Muscle layer of duodenum (tissue), 2 donors: Measurements from ENCODE around the gene SIRT5.

ENCODE experiments used
- H3K27ac ChIP-seq: one replicate; pipeline ENCODE4 v1.7.0; 2013; ENCODE audit warnings: mild to moderate bottlenecking, low read length
- H3K27me3 ChIP-seq: one replicate; pipeline ENCODE4 v1.7.0; 2013; ENCODE audit warnings: low read depth, mild to moderate bottlenecking, control low read depth, low read length
- H3K36me3 ChIP-seq, 2 donors: one replicate each; pipeline ENCODE4 v1.7.0; 2013; ENCODE audit warnings: low read length in 2 of 2, control low read depth in 1 of 2, mild to moderate bottlenecking in 1 of 2; ENCODE audit not compliant: insufficient read depth in 2 of 2, control insufficient read depth in 1 of 2
- H3K4me1 ChIP-seq, 2 donors: one replicate each; pipeline ENCODE4 v1.7.0; 2013; ENCODE audit warnings: low read length in 2 of 2, mild to moderate bottlenecking in 2 of 2, control low read depth in 1 of 2, moderate library complexity in 1 of 2; ENCODE audit not compliant: insufficient read depth in 2 of 2, control insufficient read depth in 1 of 2
- H3K4me3 ChIP-seq, 2 donors: one replicate each; pipeline ENCODE4 v1.7.0; 2013; ENCODE audit warnings: low read length in 2 of 2, low read depth in 1 of 2, mild to moderate bottlenecking in 1 of 2
- H3K9me3 ChIP-seq, 2 donors: one replicate each; pipeline ENCODE4 v1.7.0; 2013; ENCODE audit warnings: low read length in 2 of 2, control low read depth in 1 of 2, mild to moderate bottlenecking in 1 of 2; ENCODE audit not compliant: control insufficient read depth in 1 of 2
- donor health status: healthy.

SIRT5 gene

DNA sequence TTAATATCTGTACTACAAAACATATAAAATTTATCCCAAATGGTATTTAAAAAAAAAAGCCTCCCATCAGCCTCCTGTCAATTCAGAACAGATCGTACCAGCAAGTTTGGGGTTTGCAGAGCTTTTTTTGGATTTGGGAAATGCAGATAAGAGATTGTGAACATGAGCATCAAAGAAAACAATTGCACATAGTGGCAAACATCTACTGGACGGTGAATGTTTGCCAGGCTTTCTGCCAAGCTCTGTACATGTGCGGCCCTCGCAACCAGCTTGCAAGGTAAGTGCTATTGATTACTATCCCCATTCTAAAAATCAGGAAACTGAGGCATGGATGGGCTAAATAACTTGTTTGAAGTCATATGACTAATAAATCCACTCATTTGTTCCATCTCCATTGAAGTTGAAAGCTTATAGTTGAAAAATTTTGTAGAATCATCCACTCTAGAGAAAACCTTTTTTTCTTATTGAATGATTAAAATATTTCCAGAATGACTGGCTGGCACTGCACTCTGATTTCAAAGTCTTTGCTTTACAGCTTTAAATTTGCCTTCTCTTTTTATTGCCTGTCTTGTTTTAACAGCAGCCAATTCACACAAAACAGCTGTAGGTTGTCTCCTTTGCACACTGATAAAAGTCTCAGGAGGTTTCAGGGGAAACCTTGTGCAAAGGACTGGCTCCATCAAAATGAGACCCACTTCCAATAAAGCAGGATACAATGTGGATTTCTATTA is 37.4 kb upstream of the SIRT5 start:
- Histone ChIP-seq H3K27me3 (no peaks in the 10 kb centered on the region), H3K27ac (no peak overlapping the region), H3K9me3 (no peaks in the 10 kb centered on the region), H3K4me1 (no peaks in the 10 kb centered on the region), H3K4me3 (no peak overlapping the region), H3K36me3 (no peaks in the 10 kb centered on the region)

DNA sequence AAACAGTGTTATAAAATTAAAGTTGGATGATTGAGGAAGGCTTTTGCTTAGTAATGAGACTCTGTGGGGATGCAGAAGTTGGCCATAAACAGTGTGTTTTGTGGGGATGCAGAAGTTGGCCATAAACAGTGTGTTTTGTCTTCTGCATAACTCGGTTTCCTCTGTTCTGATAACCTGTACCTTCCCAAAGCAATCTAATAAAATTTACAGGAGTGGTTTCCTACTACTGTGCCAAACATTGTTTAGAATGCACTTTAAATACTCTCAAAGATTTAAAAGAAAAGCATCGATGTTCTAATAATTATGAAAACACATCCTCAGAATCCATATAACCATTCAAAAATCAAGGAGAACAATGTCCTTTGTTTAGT is 36.9 kb upstream of the SIRT5 start:
- Histone ChIP-seq H3K36me3 (no peaks in the 10 kb centered on the region), H3K9me3 (no peaks in the 10 kb centered on the region), H3K27ac (no peak overlapping the region), H3K27me3 (no peaks in the 10 kb centered on the region), H3K4me1 (no peaks in the 10 kb centered on the region), H3K4me3 (no peak overlapping the region)

DNA sequence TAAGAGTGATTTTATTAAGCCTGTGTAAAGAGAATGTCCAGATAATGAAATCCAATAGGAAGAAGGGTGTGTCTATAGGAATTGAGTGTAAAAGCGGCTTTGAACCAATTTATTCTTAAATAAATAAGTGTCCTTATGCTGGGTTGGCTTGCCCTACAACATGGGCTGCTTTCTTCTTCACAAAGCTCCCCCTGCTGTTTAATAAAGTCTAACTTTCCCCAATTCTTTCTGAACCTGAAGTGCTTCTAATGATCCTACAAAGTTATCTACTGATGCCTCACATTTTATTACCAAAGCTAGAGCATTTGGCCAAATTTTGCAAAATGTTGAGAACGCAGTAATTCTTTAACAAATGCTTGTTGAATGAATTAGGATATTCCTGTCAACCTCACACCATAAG is 36.3 kb upstream of the SIRT5 start:
- no peaks in the 10 kb centered on the region for H3K4me1 ChIP-seq
- no peak overlapping the region for H3K27ac ChIP-seq
- H3K9me3 ChIP-seq: no peaks in the 10 kb centered on the region
- no peaks in the 10 kb centered on the region for H3K36me3 ChIP-seq
- no peaks in the 10 kb centered on the region for H3K27me3 ChIP-seq
- H3K4me3 ChIP-seq: no peak overlapping the region

DNA sequence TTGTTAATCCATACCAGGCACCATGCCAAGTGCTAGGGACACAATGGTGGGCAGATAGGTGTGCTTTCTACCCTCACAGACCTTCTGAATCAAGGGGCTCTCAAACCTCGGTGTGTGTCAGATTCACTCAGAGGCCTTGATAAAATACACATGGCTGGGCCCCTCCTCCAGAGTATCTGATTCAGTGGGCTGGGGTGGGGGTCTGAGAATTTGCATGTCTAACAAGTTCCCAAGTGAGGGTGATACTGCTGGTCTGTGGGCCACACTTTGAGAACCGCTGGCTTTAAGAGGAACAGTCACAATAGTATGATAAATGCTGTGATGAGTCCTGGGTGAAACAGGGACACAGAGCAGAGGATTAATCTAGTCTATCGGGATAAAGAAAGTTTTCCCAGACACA is 35.8 kb upstream of the SIRT5 start:
- H3K4me1 ChIP-seq: no peaks in the 10 kb centered on the region
- no peaks in the 10 kb centered on the region for H3K36me3 ChIP-seq
- no peaks in the 10 kb centered on the region for H3K27me3 ChIP-seq
- H3K9me3 ChIP-seq: no peaks in the 10 kb centered on the region
- H3K4me3 ChIP-seq: no peak overlapping the region
- no peak overlapping the region for H3K27ac ChIP-seq

DNA sequence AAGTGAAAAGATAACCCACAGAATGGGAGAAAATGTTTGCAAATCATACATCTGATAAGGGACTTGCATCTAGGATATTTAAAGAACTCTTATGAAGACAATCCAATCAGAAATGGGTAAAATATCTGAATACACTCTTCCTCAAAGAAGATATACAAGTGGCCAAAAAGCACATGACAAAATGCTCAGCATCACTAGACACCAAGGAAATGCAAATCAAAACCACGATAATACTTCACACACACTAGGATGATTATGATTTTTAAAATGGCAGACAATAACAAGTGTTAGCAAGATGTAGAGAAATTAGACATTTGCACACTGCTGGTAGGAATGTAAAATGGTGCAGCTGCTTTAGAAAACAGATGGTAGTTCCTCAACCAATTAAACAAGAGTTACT is 34.8 kb upstream of the SIRT5 start:
- Histone ChIP-seq H3K4me3 (no peak overlapping the region), H3K27me3 (no peaks in the 10 kb centered on the region), H3K4me1 (no peaks in the 10 kb centered on the region), H3K27ac (no peak overlapping the region), H3K36me3 (no peaks in the 10 kb centered on the region), H3K9me3 (no peaks in the 10 kb centered on the region)

DNA sequence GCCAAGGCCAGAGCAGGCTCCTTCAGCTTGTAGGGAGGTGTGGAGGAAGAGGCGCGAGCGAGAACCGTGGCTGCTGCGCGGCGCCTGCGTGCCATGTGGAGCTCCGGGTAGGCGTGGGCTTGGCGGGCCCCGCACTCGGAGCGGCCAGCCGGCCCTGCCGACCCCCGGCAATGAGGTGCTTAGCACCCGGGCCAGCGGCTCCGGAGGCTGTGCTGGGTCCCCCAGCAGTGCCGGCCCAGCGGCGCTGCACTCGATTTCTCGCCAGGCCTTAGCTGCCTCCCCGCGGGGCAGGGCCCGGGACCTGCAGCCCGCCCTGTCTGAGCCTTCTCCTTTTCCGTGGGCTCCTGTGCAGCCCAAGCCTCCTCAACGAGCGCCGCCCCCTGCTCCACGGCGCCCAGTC is 32.9 kb upstream of the SIRT5 start:
- Histone ChIP-seq H3K4me1 (no peaks in the 10 kb centered on the region), H3K27me3 (no peaks in the 10 kb centered on the region)

DNA sequence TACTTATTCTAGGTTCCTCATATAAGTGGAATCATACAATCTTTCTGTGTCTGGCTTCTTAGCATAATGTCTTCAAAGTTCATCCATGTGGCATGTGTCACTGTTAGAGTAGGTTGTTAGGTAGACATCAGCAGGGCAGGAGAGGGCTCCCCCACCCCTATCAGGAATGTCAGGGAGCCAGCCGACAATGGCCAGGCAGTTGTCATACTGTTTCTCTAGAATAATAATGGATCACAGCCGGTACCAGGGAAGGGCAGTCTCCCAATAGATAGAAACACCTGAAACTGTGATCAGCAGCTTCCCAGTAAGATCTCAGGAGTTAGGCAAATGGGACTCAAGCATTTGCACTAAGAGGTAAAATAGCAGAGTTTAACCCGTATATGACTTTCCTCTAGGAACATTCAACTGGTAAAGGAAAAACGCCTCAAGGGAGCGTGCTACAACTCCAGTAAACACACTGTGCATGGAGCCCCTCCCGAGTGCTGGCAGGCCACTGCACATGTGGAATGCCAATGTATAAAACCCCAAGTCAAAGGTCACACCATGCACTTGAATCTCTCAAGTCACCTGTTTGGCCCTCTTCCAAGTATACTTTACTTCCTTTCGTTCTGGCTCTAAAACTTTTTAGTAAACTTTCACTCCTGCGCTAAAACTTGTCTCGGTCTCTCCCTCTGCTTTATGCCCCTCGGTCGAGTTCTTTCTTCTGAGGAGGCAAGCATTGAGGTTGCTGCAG is 29.8 kb upstream of the SIRT5 start:
- Histone ChIP-seq H3K4me1 (no peaks in the 10 kb centered on the region), H3K9me3 (no peaks in the 10 kb centered on the region), H3K36me3 (no peaks in the 10 kb centered on the region), H3K27me3 (no peaks in the 10 kb centered on the region), H3K4me3 (no peak overlapping the region), H3K27ac (no peak overlapping the region)

More for the DNA sequence above, 32.9 kb upstream of the SIRT5 start:
- no peak overlapping the region for H3K27ac ChIP-seq
- no peak overlapping the region for H3K4me3 ChIP-seq
- no peaks in the 10 kb centered on the region for H3K36me3 ChIP-seq
- H3K9me3 ChIP-seq: no peaks in the 10 kb centered on the region

DNA sequence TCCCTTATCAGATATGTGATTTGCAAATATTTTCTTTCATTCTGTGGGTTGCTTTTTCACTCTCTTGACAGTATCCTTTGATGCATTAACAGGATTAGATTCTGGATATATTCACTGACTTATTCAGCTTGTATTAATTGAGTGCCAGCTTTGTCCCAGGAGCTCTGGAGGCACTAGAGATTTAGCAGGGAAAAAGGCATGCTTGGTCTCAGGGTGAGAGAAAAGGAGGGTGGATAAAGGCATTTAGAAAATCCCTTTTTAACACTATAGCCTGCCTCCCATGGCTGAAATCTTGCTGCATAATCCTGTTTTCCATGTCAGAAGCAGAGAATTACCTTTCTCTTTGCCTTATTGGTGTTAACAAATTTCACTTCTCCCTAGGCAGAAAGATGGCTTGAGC is 28.5 kb upstream of the SIRT5 start:
- Histone ChIP-seq H3K36me3 (no peaks in the 10 kb centered on the region), H3K9me3 (no peaks in the 10 kb centered on the region), H3K27me3 (no peaks in the 10 kb centered on the region), H3K27ac (no peak overlapping the region), H3K4me3 (no peak overlapping the region), H3K4me1 (no peaks in the 10 kb centered on the region)

DNA sequence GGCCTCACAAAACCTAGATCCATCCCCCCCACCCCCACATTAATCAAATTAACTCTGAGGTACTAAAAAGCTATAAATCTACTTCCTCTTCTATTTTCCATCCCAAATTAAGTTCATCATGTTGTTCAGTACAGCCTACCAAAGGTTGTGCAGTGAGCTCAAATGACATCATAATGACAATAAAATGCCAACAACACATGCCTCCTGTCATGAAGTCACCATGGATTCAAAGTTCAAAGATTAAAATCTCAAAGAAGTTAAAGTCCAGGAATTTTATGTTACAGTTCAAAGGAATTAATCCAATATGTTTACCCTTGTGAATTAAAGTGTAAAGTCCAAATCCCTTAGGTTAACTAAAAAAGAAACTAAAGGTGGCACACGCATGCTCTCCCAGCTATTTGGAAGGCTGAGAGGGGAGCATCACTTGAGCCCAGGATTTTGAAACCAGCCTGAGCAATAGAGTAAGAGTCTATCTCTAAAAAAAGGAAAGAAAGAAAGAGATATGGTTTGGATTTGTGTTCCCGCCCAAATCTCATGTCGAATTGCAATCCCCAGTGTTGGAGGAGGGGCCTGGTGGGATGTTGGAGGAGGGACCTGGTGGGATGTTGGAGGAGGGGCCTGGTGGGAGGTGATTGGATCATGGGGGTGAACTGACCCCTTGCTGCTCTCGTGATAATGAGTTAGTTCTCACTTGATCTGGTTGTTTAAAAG is 25.7 kb upstream of the SIRT5 start:
- H3K27me3 ChIP-seq: no peaks in the 10 kb centered on the region
- H3K4me3 ChIP-seq: no peak overlapping the region
- no peaks in the 10 kb centered on the region for H3K9me3 ChIP-seq
- no peak overlapping the region for H3K27ac ChIP-seq
- H3K36me3 ChIP-seq: no peaks in the 10 kb centered on the region
- no peaks in the 10 kb centered on the region for H3K4me1 ChIP-seq

DNA sequence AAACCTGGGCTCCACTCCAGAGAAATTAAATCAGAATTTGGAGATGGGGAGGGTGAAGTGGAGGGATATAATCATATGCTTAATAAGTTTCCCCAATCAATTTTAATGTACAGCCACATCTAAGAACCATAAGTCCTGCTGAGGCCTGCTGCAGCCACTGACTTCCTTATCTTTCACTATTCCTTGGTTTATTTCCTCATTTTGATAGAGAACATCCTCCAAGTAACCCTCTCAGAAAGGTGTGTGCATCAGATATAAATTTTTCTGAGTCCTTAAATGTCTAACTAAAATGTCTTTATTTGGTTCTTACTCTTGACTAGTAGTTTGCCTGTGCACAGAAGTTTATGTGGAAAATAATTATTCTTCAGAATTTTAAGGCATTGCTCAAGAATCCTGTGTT is 23.7 kb upstream of the SIRT5 start:
- Histone ChIP-seq H3K4me1 (peaks cover 0 to under 1% of the 10 kb centered on the region in 2 donors), H3K4me3 (no peak overlapping the region), H3K27ac (no peak overlapping the region), H3K9me3 (no peaks in the 10 kb centered on the region), H3K36me3 (no peaks in the 10 kb centered on the region), H3K27me3 (no peaks in the 10 kb centered on the region)

DNA sequence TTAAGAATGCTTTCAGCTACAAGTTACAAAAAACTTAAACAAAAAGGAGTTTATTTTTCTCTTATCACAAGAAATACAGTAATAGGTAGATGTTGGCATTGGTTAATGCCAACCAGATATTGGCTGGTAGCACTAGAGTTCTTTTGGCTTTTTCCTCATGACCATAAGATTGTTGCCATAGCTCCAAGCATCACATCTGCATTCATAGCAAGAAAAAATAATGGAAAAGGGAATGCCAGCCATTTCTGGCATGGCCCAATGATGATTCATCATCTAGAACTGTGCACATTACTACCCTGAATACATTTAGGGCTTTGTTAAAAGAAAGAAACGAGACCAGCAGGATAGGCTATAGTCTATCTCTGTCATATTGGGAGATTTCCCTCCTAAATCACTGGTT is 20.8 kb upstream of the SIRT5 start:
- H3K4me1 ChIP-seq: peaks cover 0 to 3% of the 10 kb centered on the region in 2 donors
- H3K27ac ChIP-seq: no peak overlapping the region
- no peaks in the 10 kb centered on the region for H3K9me3 ChIP-seq
- H3K27me3 ChIP-seq: no peaks in the 10 kb centered on the region
- H3K36me3 ChIP-seq: no peaks in the 10 kb centered on the region
- no peak overlapping the region for H3K4me3 ChIP-seq
